Measurements from ENCODE around the gene BHMT2. TPM values are rescaled to one million over a fixed set of nuclear protein-coding genes. Genes with fewer than 3 reads are reported as not detected.

The BHMT2 gene
- total and polyA plus RNA-seq, 10 donors = 0.17 to 2.6 (median 0.64) TPM; not detected in 1

DNA sequence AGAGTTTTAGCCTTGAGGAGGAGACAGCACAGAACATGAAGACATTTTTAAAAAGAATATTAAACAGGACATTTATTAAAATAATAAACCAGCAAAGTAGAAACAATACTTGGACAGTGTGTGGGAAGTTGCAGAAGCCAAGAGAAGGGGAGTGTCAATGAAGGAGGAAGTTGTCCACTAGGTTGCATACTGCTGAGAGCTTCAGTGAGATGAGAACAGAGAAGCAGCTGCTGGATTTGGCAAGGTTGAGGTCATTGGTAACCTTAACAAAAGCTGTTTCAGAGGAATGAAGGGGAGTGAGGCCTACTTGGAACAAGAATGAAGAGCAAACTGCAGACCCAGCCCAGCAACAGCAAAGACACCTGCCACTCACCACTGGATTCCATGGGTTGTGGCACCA is 53.4 kb downstream of the BHMT2 start:
- no peaks in the 10 kb centered on the region for H3K27me3 ChIP-seq (replicated peaks in 1 of 7)
- intact Hi-C loops (cut with DNase I; ENCODE audit: low total_unique reads) = no loop called here
- H3K4me3 ChIP-seq = no peak overlapping the region
- no peak for DNase-seq
- no peaks in the 10 kb centered on the region for H3K9me3 ChIP-seq
- H3K36me3 ChIP-seq = no peaks in the 10 kb centered on the region
- H3K27ac ChIP-seq = no peak overlapping the region
- no peaks in the 10 kb centered on the region for H3K4me1 ChIP-seq
- TF ChIP-seq POLR2AphosphoS5 (IDR thresholded peaks at IDR 0.05) (no peak), POLR2A (IDR thresholded peaks at IDR 0.05) (no peak)
- TF ChIP-seq, protein P1, sequence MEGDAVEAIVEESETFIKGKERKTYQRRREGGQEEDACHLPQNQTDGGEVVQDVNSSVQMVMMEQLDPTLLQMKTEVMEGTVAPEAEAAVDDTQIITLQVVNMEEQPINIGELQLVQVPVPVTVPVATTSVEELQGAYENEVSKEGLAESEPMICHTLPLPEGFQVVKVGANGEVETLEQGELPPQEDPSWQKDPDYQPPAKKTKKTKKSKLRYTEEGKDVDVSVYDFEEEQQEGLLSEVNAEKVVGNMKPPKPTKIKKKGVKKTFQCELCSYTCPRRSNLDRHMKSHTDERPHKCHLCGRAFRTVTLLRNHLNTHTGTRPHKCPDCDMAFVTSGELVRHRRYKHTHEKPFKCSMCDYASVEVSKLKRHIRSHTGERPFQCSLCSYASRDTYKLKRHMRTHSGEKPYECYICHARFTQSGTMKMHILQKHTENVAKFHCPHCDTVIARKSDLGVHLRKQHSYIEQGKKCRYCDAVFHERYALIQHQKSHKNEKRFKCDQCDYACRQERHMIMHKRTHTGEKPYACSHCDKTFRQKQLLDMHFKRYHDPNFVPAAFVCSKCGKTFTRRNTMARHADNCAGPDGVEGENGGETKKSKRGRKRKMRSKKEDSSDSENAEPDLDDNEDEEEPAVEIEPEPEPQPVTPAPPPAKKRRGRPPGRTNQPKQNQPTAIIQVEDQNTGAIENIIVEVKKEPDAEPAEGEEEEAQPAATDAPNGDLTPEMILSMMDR (IDR thresholded peaks at IDR 0.05 in 8 of 11, conservative IDR thresholded peaks at IDR 0.05 in 3 of 11) = no peak

DNA sequence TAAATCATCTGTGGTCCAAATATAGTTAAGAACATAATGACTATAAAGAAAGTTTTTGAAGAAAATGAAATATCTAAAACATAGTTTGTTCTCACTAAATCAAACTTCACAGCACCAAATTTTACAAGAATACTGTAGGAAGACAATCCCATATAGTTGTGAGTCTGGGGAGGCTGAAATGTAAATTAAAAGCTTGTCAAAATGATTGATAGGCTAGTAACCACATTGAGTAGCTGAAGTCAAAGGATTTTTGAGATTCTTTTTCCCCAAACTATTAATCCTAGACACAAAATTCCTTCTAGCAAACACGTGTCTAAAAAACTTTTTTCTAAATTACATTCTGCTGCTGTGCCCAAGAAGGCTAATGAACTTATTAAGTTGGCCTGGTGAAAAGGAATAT is 55.0 kb downstream of the BHMT2 start:
- Histone ChIP-seq H3K27me3 (replicated peaks in 1 of 7) (no peaks in the 10 kb centered on the region), H3K27ac (no peak overlapping the region), H3K4me3 (no peak overlapping the region), H3K9me3 (no peaks in the 10 kb centered on the region), H3K4me1 (no peaks in the 10 kb centered on the region), H3K36me3 (no peaks in the 10 kb centered on the region)
- 77 to 88% (median 80%) methylated on average over 1 of the region's 1 CpG for WGBS, 5 donors
- no peak for DNase-seq
- no peak for TF ChIP-seq POLR2AphosphoS5 (IDR thresholded peaks at IDR 0.05)
- no peak for TF ChIP-seq POLR2A (IDR thresholded peaks at IDR 0.05)
- TF ChIP-seq, protein P1 (IDR thresholded peaks at IDR 0.05 in 8 of 11, conservative IDR thresholded peaks at IDR 0.05 in 3 of 11) = no peak
- intact Hi-C loops (cut with DNase I; ENCODE audit: low total_unique reads) = no loop called here

DNA sequence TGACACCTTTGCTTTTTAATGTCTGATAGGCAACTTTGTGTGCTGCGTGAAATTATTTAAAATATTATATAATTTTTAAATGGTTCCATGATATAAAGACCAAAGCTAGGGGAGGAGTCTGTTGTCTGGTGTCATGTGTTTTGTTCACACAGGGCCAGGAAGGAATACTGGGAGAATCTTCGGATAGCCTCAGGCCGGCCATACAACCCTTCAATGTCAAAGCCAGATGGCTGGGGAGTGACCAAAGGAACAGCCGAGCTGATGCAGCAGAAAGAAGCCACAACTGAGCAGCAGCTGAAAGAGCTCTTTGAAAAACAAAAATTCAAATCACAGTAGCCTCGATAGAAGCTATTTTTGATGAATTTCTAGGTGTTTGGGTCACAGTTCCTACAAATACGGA is 61.2 kb downstream of the BHMT2 start:
- H3K4me3 ChIP-seq = no peak overlapping the region
- no peak overlapping the region for H3K27ac ChIP-seq
- no peaks in the 10 kb centered on the region for H3K27me3 ChIP-seq (replicated peaks in 1 of 7)
- no peaks in the 10 kb centered on the region for H3K9me3 ChIP-seq
- H3K4me1 ChIP-seq = peaks cover 7 to 19% (median 11%) of the 10 kb centered on the region in 6 donors
- 71 to 82% (median 78%) methylated on average over 6 of the region's 6 CpGs for WGBS, 5 donors
- TF ChIP-seq, protein P1 (IDR thresholded peaks at IDR 0.05 in 8 of 11, conservative IDR thresholded peaks at IDR 0.05 in 3 of 11) = no peak
- TF ChIP-seq POLR2AphosphoS5 (IDR thresholded peaks at IDR 0.05) (no peak), POLR2A (IDR thresholded peaks at IDR 0.05) (no peak)
- no peak for DNase-seq
- intact Hi-C loops (cut with DNase I; ENCODE audit: low total_unique reads) = loop anchor here (5.0 kb wide), 2 partner anchors 108 to 332 kb away; no protein-coding TSS in a partner anchor
- no peaks in the 10 kb centered on the region for H3K36me3 ChIP-seq

DNA sequence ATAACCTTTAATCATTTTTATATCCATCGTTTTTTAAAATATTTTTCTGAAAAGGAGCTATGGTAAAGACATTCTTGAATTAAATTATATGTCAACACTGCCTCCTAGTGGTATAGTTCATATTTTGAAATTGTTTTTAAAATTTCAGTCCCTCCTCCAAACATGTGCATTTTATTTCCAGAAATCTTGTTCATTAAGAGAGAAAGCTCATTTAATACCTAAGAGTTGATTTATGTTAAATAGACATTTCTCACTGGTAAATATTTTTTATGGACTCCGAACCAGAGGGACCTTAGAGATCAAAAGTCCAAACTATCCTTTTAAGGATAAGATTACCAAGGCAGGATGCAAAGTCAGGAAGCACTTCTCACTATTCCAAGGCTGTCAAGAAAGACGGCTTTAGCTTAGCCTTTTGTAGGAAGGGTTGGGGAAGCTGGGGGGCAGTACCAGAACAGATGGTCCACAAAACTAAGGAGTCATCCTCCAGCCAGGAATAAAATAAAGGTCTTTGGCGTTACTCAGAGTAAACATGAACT is 63.6 kb downstream of the BHMT2 start:
- Histone ChIP-seq H3K4me3 (peak overlapping the region in 2 of 8 donors; percentile 10 to 47), H3K27ac (peak overlapping the region in 5 of 8 donors; percentile 8 to 20 (median 15)), H3K4me1 (peaks cover 7 to 19% (median 11%) of the 10 kb centered on the region in 6 donors), H3K9me3 (no peaks in the 10 kb centered on the region), H3K27me3 (replicated peaks in 1 of 7) (no peaks in the 10 kb centered on the region), H3K36me3 (no peaks in the 10 kb centered on the region)
- intact Hi-C loops (cut with DNase I; ENCODE audit: low total_unique reads) = loop anchor here (5.0 kb wide), 2 partner anchors 111 to 329 kb away; no protein-coding TSS in a partner anchor
- no peak for DNase-seq
- WGBS, 5 donors = 7 to 14% (median 9%) methylated on average over 4 of the region's 4 CpGs
- TF ChIP-seq POLR2AphosphoS5 (IDR thresholded peaks at IDR 0.05) = no peak
- TF ChIP-seq, protein P1 (IDR thresholded peaks at IDR 0.05 in 8 of 11, conservative IDR thresholded peaks at IDR 0.05 in 3 of 11) = peak in 4 of 11 experiments; percentile 14 to 45 (median 34)
